Measurements from ENCODE around the gene GGT7. TPM values are rescaled to one million over a fixed set of nuclear protein-coding genes. Genes with fewer than 3 reads are reported as not detected.

The GGT7 gene
- total RNA-seq, 1 experiment from 2014 or later = 0.26 TPM

Other genes starting within 250 kb of the GGT7 start
- gene PIGU, start 195.8 kb downstream of the GGT7 start, total RNA-seq (2014; rRNA removed; shearing (Covaris generic)) = 23.7 and 28.7 TPM in 2 replicates
- 2.4 and 5.0 TPM in 2 replicates for gene TP53INP2, start 168.5 kb downstream of the GGT7 start, total RNA-seq (2014; rRNA removed; shearing (Covaris generic))
- gene NCOA6, start 47.2 kb downstream of the GGT7 start, total RNA-seq (2014; rRNA removed; shearing (Covaris generic)) = 6.0 and 8.2 TPM in 2 replicates
- 40.1 and 49.9 TPM in 2 replicates for gene ACSS2, start 3.8 kb upstream of the GGT7 start, total RNA-seq (2014; rRNA removed; shearing (Covaris generic))
- gene GSS, start 83.0 kb upstream of the GGT7 start, total RNA-seq (2014; rRNA removed; shearing (Covaris generic)) = 150 and 151 TPM in 2 replicates
- gene MYH7B, start 83.0 kb upstream of the GGT7 start, total RNA-seq (2014; rRNA removed; shearing (Covaris generic)) = not detected in 2 replicates
- gene TRPC4AP, start 220.0 kb upstream of the GGT7 start, total RNA-seq (2014; rRNA removed; shearing (Covaris generic)) = 48.6 and 51.8 TPM in 2 replicates

Data from A172 (cell line).